Activated CD8-positive, alpha-beta T cell treated with anti-CD3 and anti-CD28 coated beads, Interleukin-2, amount 10 ng/mL, durations not matched to agents 7 days and 5 days (primary cell): Measurements from ENCODE around the gene TNK1. TPM values are rescaled to one million over a fixed set of nuclear protein-coding genes. Genes with fewer than 3 reads are reported as not detected.

ENCODE experiments used
- ATAC-seq: fragments of 150-1000 bp; cut with Tn5 transposase; one replicate; pipeline ENCODE4 v1.10.0; 2021; ENCODE audit warnings: moderate library complexity
- CTCF ChIA-PET: fragments of 350-600 bp; sonication (Branson Sonifier 250); formaldehyde crosslinking; loops from one replicate; lab custom pipeline; 2021; ENCODE audit warnings: antibody characterized with exemption; lab: Charles Lee
- POLR2A ChIA-PET: fragments of 350-600 bp; sonication (Branson Sonifier 250); formaldehyde crosslinking; loops from one replicate; lab custom pipeline; 2021; ENCODE audit warnings: antibody characterized with exemption; lab: Charles Lee
- DNase-seq: peaks from one replicate; pipeline ENCODE4 v3.0.0-alpha.2; 2020
- H3K27ac Mint-ChIP-seq: one replicate; pipeline ENCODE4 v1.8.0; 2021; ENCODE audit warnings: mild to moderate bottlenecking, mixed read lengths
- H3K27me3 Mint-ChIP-seq: one replicate; pipeline ENCODE4 v1.8.0; 2021; ENCODE audit warnings: low read depth, mixed read lengths
- H3K36me3 Mint-ChIP-seq: one replicate; pipeline ENCODE4 v1.8.0; 2021; ENCODE audit warnings: low read depth, mixed read lengths
- H3K4me1 Mint-ChIP-seq: one replicate; pipeline ENCODE4 v1.8.0; 2021; ENCODE audit warnings: low read depth, mixed read lengths
- H3K4me3 Mint-ChIP-seq: one replicate; pipeline ENCODE4 v1.8.0; 2021; ENCODE audit warnings: mild to moderate bottlenecking, mixed read lengths
- H3K9me3 Mint-ChIP-seq: one replicate; pipeline ENCODE4 v1.8.0; 2022; ENCODE audit warnings: mixed read lengths; ENCODE audit not compliant: insufficient read depth
- total RNA-seq, 2 experiments: library from RNA; stranded (reverse); gene quantifications; one replicate each; pipeline ENCODE4 v1.2.3, GENCODE V29; 2021

Gene TNK1
- total RNA-seq, 2 experiments from 2014 or later, result 2.1 to 2.6 TPM

- no peaks in the 10 kb centered on the region for H3K27me3 Mint-ChIP-seq
- CTCF ChIA-PET, result no interaction called here
- no peak overlapping the region for H3K27ac Mint-ChIP-seq
- H3K4me1 Mint-ChIP-seq, result no peaks in the 10 kb centered on the region
- POLR2A ChIA-PET, result no interaction called here
- ATAC-seq (no peak), DNase-seq (no peak)
- H3K36me3 Mint-ChIP-seq, result no peaks in the 10 kb centered on the region
- no peak overlapping the region for H3K4me3 Mint-ChIP-seq
- no peaks in the 10 kb centered on the region for H3K9me3 Mint-ChIP-seq
These were observed 33.9 kb downstream of the TNK1 start for GRCh38 chr17:7414837-7415236.

GRCh38 chr17:7415784-7416183 lies 34.9 kb downstream of the TNK1 start:
- no peaks in the 10 kb centered on the region for H3K4me1 Mint-ChIP-seq
- no peak overlapping the region for H3K4me3 Mint-ChIP-seq
- no peaks in the 10 kb centered on the region for H3K27me3 Mint-ChIP-seq
- no peak for ATAC-seq
- no peak overlapping the region for H3K27ac Mint-ChIP-seq
- POLR2A ChIA-PET, result no interaction called here
- H3K9me3 Mint-ChIP-seq, result no peaks in the 10 kb centered on the region
- no peaks in the 10 kb centered on the region for H3K36me3 Mint-ChIP-seq
- no peak for DNase-seq
- CTCF ChIA-PET, result no interaction called here

GRCh38 chr17:7416323-7416722 lies 35.4 kb downstream of the TNK1 start:
- no peak overlapping the region for H3K4me3 Mint-ChIP-seq
- no peaks in the 10 kb centered on the region for H3K4me1 Mint-ChIP-seq
- no peaks in the 10 kb centered on the region for H3K9me3 Mint-ChIP-seq
- no peak for ATAC-seq
- H3K36me3 Mint-ChIP-seq, result no peaks in the 10 kb centered on the region
- POLR2A ChIA-PET, result no interaction called here
- H3K27me3 Mint-ChIP-seq, result no peaks in the 10 kb centered on the region
- DNase-seq, result no peak
- H3K27ac Mint-ChIP-seq, result no peak overlapping the region
- CTCF ChIA-PET, result no interaction called here

- CTCF ChIA-PET, result no interaction called here
- H3K4me3 Mint-ChIP-seq, result no peak overlapping the region
- H3K27me3 Mint-ChIP-seq, result no peaks in the 10 kb centered on the region
- DNase-seq (no peak), ATAC-seq (no peak)
- no peak overlapping the region for H3K27ac Mint-ChIP-seq
- no peaks in the 10 kb centered on the region for H3K4me1 Mint-ChIP-seq
- no peaks in the 10 kb centered on the region for H3K36me3 Mint-ChIP-seq
- H3K9me3 Mint-ChIP-seq, result no peaks in the 10 kb centered on the region
- POLR2A ChIA-PET, result no interaction called here
These were observed 36.3 kb downstream of the TNK1 start for GRCh38 chr17:7417056-7417655.

- Mint-ChIP-seq H3K4me3 (no peak overlapping the region), H3K27me3 (no peaks in the 10 kb centered on the region), H3K36me3 (no peaks in the 10 kb centered on the region), H3K27ac (no peak overlapping the region), H3K9me3 (no peaks in the 10 kb centered on the region), H3K4me1 (no peaks in the 10 kb centered on the region)
- no peak for DNase-seq
- CTCF ChIA-PET, result no interaction called here
- POLR2A ChIA-PET, result no interaction called here
- ATAC-seq, result no peak
These were observed 37.7 kb downstream of the TNK1 start for GRCh38 chr17:7418472-7419152.

DNA sequence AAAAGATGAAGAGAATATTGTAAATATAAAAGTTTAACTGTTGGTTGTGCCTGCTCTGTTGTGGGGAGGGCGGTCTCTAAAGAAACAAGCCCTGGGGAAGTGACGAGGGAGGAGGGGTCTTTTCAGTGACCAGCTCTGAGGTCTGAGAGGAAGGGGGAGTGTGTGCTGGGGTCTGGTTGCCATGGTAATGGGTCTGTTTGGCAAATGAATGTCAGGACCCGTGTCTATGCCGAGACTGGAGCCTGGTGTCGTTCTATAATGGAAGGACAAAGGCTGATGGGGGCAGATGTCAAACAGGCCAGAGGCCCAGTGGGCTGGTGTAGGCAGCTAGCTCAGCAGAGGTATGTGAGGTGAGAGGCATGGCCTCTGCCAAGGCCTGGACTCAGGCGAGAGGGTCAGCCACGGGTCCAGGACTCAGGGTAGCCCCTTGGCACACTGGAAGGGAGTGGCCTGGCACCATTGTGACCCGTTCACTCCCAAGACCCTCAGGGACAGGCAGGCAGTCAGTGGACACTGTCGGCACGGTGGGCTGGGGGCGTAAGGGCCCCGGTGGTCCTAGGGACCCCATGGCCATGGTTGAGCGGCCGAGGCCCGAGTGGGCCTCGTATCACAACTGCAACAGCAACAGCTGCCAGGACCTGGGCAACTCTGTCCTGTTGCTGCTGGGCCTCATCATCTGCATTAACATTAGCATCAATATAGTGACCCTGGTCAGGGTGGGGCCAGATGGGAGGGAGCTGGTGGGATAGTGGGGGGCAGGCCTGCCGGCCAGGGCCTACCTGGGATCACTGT lies 39.1 kb downstream of the TNK1 start, which contains the start of gene SPEM1:
TSS of gene SPEM1 (plus strand) at position 506 of the 792 bp plus-strand sequence. CDS start at position 567, 61 bp downstream.
- DNase-seq, result no peak
- Mint-ChIP-seq H3K36me3 (no peaks in the 10 kb centered on the region), H3K4me1 (no peaks in the 10 kb centered on the region), H3K27me3 (no peaks in the 10 kb centered on the region), H3K4me3 (no peak within 1 kb of the TSS), H3K27ac (no peak within 1 kb of the TSS), H3K9me3 (no peaks in the 10 kb centered on the region)
- no peak for ATAC-seq
- ChIA-PET CTCF (interaction anchor here (1.7 kb wide), 1 partner anchor 17 kb away, joined by 5 read pairs; no protein-coding TSS in a partner anchor), POLR2A (interaction anchor here (0.7 kb wide), 1 partner anchor 12 kb away, joined by 3 read pairs; no protein-coding TSS in a partner anchor)

GRCh38 chr17:7421186-7421585 lies 40.3 kb downstream of the TNK1 start:
- Mint-ChIP-seq H3K27me3 (no peaks in the 10 kb centered on the region), H3K4me1 (no peaks in the 10 kb centered on the region), H3K36me3 (no peaks in the 10 kb centered on the region), H3K4me3 (no peak overlapping the region), H3K27ac (no peak overlapping the region), H3K9me3 (no peaks in the 10 kb centered on the region)
- POLR2A ChIA-PET, result no interaction called here
- no peak for ATAC-seq
- no peak for DNase-seq
- CTCF ChIA-PET, result interaction anchor here (1.7 kb wide), 1 partner anchor 15 kb away, joined by 5 read pairs; no protein-coding TSS in a partner anchor

GRCh38 chr17:7423679-7424078 lies 42.8 kb downstream of the TNK1 start:
- H3K4me3 Mint-ChIP-seq, result no peak overlapping the region
- ChIA-PET CTCF (interaction anchor here (1.7 to 4.4 kb wide), 2 partner anchors 12 to 68 kb away, joined by 4 to 15 read pairs; partner anchors contain the start of gene TMEM102), POLR2A (no interaction called here)

DNA sequence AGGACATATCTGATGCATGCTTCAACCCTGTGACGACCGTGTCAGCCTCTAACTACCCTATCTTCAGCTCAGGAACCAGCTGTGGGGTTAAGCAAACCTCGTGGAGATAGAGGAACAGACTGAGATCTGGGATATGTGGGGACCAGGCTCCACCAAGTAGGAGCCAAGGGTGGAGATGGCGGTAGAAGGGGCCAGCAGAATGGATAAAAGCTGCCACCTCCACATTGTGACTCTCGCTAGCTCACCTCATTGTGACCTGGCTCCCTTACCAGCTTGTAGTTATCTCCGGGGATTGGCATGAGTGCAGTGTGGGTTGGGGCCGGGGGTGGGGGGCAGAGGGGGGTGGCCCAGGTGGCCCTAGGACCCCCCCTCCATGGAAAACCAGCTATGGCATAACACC lies 44.4 kb downstream of the TNK1 start, which contains the start of gene SPEM2:
TSS of gene SPEM2 (plus strand) at position 301 of the 400 bp plus-strand sequence. CDS start at position 374, 73 bp downstream.
- DNase-seq, result no peak
- Mint-ChIP-seq H3K27me3 (no peaks in the 10 kb centered on the region), H3K36me3 (no peaks in the 10 kb centered on the region), H3K4me1 (no peaks in the 10 kb centered on the region), H3K27ac (peak within 1 kb of the TSS; percentile 11), H3K9me3 (no peaks in the 10 kb centered on the region), H3K4me3 (no peak within 1 kb of the TSS)
- no peak for ATAC-seq
- ChIA-PET POLR2A (interaction anchor here (0.7 kb wide), 1 partner anchor 11 kb away, joined by 3 read pairs; no protein-coding TSS in a partner anchor), CTCF (interaction anchor here (4.4 kb wide), 1 partner anchor 10 kb away, joined by 15 read pairs; the partner anchor contains the start of gene TMEM102)

More at GRCh38 chr17:7423679-7424078, 42.8 kb downstream of the TNK1 start:
- no peaks in the 10 kb centered on the region for H3K4me1 Mint-ChIP-seq
- DNase-seq (no peak), ATAC-seq (no peak)
- no peaks in the 10 kb centered on the region for H3K9me3 Mint-ChIP-seq
- H3K27me3 Mint-ChIP-seq, result no peaks in the 10 kb centered on the region
- H3K36me3 Mint-ChIP-seq, result no peaks in the 10 kb centered on the region
- H3K27ac Mint-ChIP-seq, result peak overlapping the region; percentile 3

DNA sequence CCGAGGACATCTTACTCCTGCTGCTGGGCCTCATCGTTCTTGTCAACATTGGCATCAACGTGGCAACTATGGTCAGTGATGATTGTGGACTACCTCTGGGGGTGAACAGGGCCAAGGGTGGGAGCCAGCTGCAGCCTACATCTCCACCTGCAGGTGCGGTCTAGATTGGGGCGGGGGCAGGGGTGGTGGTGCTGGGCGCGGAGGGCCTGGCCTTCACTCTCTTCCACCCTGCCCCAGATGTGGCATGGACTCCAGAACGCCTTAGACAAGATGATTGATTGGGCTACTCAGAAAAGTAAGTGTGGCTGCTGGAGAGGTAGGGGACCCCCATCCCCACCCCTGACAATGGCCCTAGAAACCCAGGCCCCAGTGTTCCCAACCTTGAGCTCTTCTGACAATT lies 44.9 kb downstream of the TNK1 start:
- no peak overlapping the region for H3K4me3 Mint-ChIP-seq
- H3K9me3 Mint-ChIP-seq, result no peaks in the 10 kb centered on the region
- ChIA-PET CTCF (interaction anchor here (4.4 kb wide), 1 partner anchor 10 kb away, joined by 15 read pairs; the partner anchor contains the start of gene TMEM102), POLR2A (interaction anchor here (0.7 kb wide), 1 partner anchor 10 kb away, joined by 3 read pairs; no protein-coding TSS in a partner anchor)
- H3K36me3 Mint-ChIP-seq, result no peaks in the 10 kb centered on the region
- ATAC-seq, result no peak
- no peak for DNase-seq
- no peaks in the 10 kb centered on the region for H3K4me1 Mint-ChIP-seq
- no peak overlapping the region for H3K27ac Mint-ChIP-seq
- H3K27me3 Mint-ChIP-seq, result no peaks in the 10 kb centered on the region

DNA sequence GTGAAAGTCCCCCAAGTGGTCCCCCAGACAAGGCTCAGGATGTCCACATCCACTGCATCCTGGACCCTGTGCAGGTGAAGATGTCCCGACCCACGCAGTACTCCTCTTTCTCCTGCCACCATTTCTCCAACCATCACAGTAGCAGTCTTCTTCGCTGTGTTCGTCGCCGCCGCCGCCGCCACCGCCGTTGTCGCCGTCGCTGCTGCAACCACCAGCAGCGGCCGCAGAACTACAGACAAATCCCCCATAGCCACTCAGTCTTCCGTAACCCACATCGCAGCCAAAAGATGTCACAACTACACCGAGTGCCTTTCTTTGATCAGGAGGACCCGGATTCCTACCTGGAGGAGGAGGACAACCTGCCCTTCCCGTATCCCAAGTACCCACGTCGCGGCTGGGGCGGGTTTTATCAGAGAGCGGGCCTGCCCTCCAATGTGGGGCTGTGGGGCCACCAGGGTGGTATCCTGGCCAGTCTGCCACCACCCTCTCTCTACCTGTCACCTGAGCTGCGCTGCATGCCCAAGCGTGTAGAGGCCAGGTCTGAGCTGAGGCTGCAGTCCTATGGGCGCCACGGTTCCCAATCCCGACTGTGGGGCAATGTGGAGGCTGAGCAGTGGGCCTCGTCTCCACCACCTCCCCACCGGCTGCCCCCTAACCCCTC lies 45.4 kb downstream of the TNK1 start:
- Mint-ChIP-seq H3K27ac (no peak overlapping the region), H3K36me3 (no peaks in the 10 kb centered on the region), H3K9me3 (no peaks in the 10 kb centered on the region), H3K27me3 (no peaks in the 10 kb centered on the region), H3K4me1 (no peaks in the 10 kb centered on the region), H3K4me3 (no peak overlapping the region)
- CTCF ChIA-PET, result interaction anchor here (4.4 kb wide), 1 partner anchor 9 kb away, joined by 15 read pairs; the partner anchor contains the start of gene TMEM102
- POLR2A ChIA-PET, result no interaction called here
- DNase-seq, result no peak
- ATAC-seq, result no peak
